DMS 273 (cell line): Measurements from ENCODE around the gene LRRC37A2.
"Not testable (repeated sequence)": the region's sequence is repeated elsewhere in the genome, so short reads cannot be mapped to it uniquely, and the experiment has no call there.

Source experiments
- DNase-seq: peaks from one replicate; lab custom pipeline; 2025; ENCODE audit not compliant: unreplicated experiment; lab: John Stamatoyannopoulos, UW

LRRC37A2 gene

GRCh38 chr17:46591332-46591731 is 79.1 kb downstream of the LRRC37A2 start:
- not testable (repeated sequence) for DNase-seq

- DNase-seq = not testable (repeated sequence)
Observed at GRCh38 chr17:46598344-46598931, 86.2 kb downstream of the LRRC37A2 start.

GRCh38 chr17:46600767-46601166 is 88.5 kb downstream of the LRRC37A2 start:
- not testable (repeated sequence) for DNase-seq

- not testable (repeated sequence) for DNase-seq
Observed at GRCh38 chr17:46603125-46603524, 90.9 kb downstream of the LRRC37A2 start.
